H1 (cell line): ENCODE results near the gene PASK. TPM values are rescaled to one million over a fixed set of nuclear protein-coding genes. Genes with fewer than 3 reads are reported as not detected.

ENCODE experiments used
- CTCF ChIA-PET: fragments of 300-600 bp; sonication (Branson Sonifier 250); formaldehyde crosslinking; loops from one replicate; lab custom pipeline; 2021; ENCODE audit not compliant: partially characterized antibody; lab: Charles Lee
- POLR2A ChIA-PET: fragments of 300-600 bp; sonication (Branson Sonifier 250); formaldehyde crosslinking; loops from one replicate; lab custom pipeline; 2021; ENCODE audit warnings: inconsistent platforms; ENCODE audit not compliant: partially characterized antibody; lab: Charles Lee
- DNase-seq, 2 experiments: peaks; one replicate each; pipeline versions ENCODE4 v3.0.0 to v3.0.0-alpha.2; 2010 to 2022; ENCODE audit warnings: low spot score in 2 of 2, low read depth in 1 of 2, mixed read lengths in 1 of 2
- FAIRE-seq: peaks from 2 replicates; lab custom pipeline; 2011; peaks lifted over from hg19 to GRCh38; lab: Jason Lieb, UNC
- H2AFZ ChIP-seq: 2 replicates; pipeline ENCODE4 v1.8.1; 2012; ENCODE audit warnings: low read length, inconsistent platforms
- H2AK5ac ChIP-seq: 2 replicates; pipeline ENCODE4 v1.6.1; 2013; ENCODE audit warnings: low read depth, low read length
- H2BK120ac ChIP-seq: replicated peaks from 2 replicates; pipeline ENCODE3; 2013; ENCODE audit warnings: low read depth, low read length, inconsistent platforms
- H2BK12ac ChIP-seq: 2 replicates; pipeline ENCODE4 v1.6.1; 2013; ENCODE audit warnings: low read depth, low read length
- H2BK15ac ChIP-seq: 2 replicates; pipeline ENCODE4 v1.6.1; 2013; ENCODE audit warnings: low read length
- H2BK20ac ChIP-seq: 2 replicates; pipeline ENCODE4 v1.6.1; 2013; ENCODE audit warnings: low read length
- H2BK5ac ChIP-seq: 2 replicates; pipeline ENCODE4 v1.6.1; 2013; ENCODE audit warnings: low read depth, low read length
- H3K14ac ChIP-seq: 2 replicates; pipeline ENCODE4 v1.6.1; 2013; ENCODE audit warnings: inconsistent platforms; ENCODE audit not compliant: insufficient read length
- H3K18ac ChIP-seq: 2 replicates; pipeline ENCODE4 v1.6.1; 2013; ENCODE audit warnings: low read length; ENCODE audit errors: extremely low read depth
- H3K23ac ChIP-seq: 2 replicates; pipeline ENCODE4 v1.6.1; 2013; ENCODE audit warnings: inconsistent platforms; ENCODE audit not compliant: insufficient read length
- H3K23me2 ChIP-seq: 2 replicates; pipeline ENCODE4 v1.6.1; 2013; ENCODE audit warnings: low read depth, low read length
- H3K27ac ChIP-seq: 2 replicates; pipeline ENCODE4 v1.6.1; 2011; ENCODE audit warnings: low read depth, low read length, inconsistent platforms
- H3K27me3 ChIP-seq, 4 experiments: replicated peaks in 1 of 4; 1 replicate in 1 of 4; 2 replicates in 3 of 4; pipeline versions ENCODE4 v1.6.1 to v1.8.1; 2011 to 2013; ENCODE audit warnings: low read length in 3 of 4, mild to moderate bottlenecking in 3 of 4, inconsistent platforms in 2 of 4, mixed read lengths in 2 of 4, moderate library complexity in 1 of 4; ENCODE audit not compliant: control insufficient read depth in 3 of 4, insufficient read depth in 3 of 4; ENCODE audit errors: extremely low read depth in 1 of 4
- H3K36me3 ChIP-seq, 4 experiments: 2 replicates each; pipeline versions ENCODE4 v1.6.1 to v1.8.1; 2011 to 2013; ENCODE audit warnings: mild to moderate bottlenecking in 4 of 4, low read length in 3 of 4, moderate library complexity in 2 of 4, control low read depth in 1 of 4, inconsistent platforms in 1 of 4; ENCODE audit not compliant: insufficient read depth in 4 of 4, control insufficient read depth in 2 of 4
- H3K4ac ChIP-seq: replicated peaks from 2 replicates; pipeline ENCODE3; 2013; ENCODE audit warnings: low read length, low read depth, mixed read lengths, inconsistent platforms; ENCODE audit not compliant: insufficient read length
- H3K4me1 ChIP-seq, 4 experiments: replicated peaks in 1 of 4; 1 replicate in 1 of 4; 2 replicates in 3 of 4; pipeline versions ENCODE4 v1.6.1 to v1.8.1; 2011 to 2013; ENCODE audit warnings: low read length in 3 of 4, inconsistent platforms in 2 of 4, mixed read lengths in 1 of 4; ENCODE audit not compliant: insufficient read depth in 4 of 4, control insufficient read depth in 3 of 4
- H3K4me2 ChIP-seq, 2 experiments: 2 replicates each; pipeline versions ENCODE4 v1.6.1 to v1.8.1; 2011 to 2013; ENCODE audit warnings: low read depth in 2 of 2, low read length in 2 of 2, control low read depth in 1 of 2, inconsistent platforms in 1 of 2, mild to moderate bottlenecking in 1 of 2; ENCODE audit not compliant: insufficient read depth in 1 of 2
- H3K4me3 ChIP-seq, 4 experiments: fragments of 200-600, 300-600 bp in 1 of 4; sonication (generic), shearing (Covaris generic), sonication (Bioruptor Twin) in 1 of 4; 2 replicates each; pipeline versions ENCODE4 v1.5.1 to v1.8.1; 2011 to 2016; ENCODE audit warnings: low read length in 4 of 4, low read depth in 3 of 4, control low read depth in 2 of 4, inconsistent platforms in 2 of 4, mild to moderate bottlenecking in 2 of 4, mixed read lengths in 1 of 4, moderate library complexity in 1 of 4; ENCODE audit not compliant: insufficient read depth in 2 of 4; ENCODE audit errors: extremely low read depth in 1 of 4
- H3K56ac ChIP-seq: replicated peaks from 2 replicates; pipeline ENCODE3; 2013; ENCODE audit warnings: low read depth, mild to moderate bottlenecking, mixed read lengths, low read length, inconsistent platforms; ENCODE audit not compliant: insufficient read length
- H3K79me1 ChIP-seq: 2 replicates; pipeline ENCODE4 v1.6.1; 2013; ENCODE audit warnings: low read depth, low read length, control low read depth
- H3K79me2 ChIP-seq, 2 experiments: 2 replicates each; pipeline versions ENCODE4 v1.6.1 to v1.8.1; 2012 to 2013; ENCODE audit warnings: low read length in 2 of 2, mild to moderate bottlenecking in 2 of 2, inconsistent platforms in 1 of 2; ENCODE audit not compliant: insufficient read depth in 2 of 2, control insufficient read depth in 1 of 2
- H3K9ac ChIP-seq, 4 experiments: replicated peaks in 1 of 4; 1 replicate in 1 of 4; 2 replicates in 3 of 4; pipeline versions ENCODE4 v1.6.1 to v1.8.1; 2011 to 2013; ENCODE audit warnings: low read depth in 3 of 4, low read length in 3 of 4, control low read depth in 2 of 4, mild to moderate bottlenecking in 2 of 4, moderate library complexity in 2 of 4, inconsistent platforms in 1 of 4; ENCODE audit errors: extremely low read depth in 1 of 4
- H3K9me3 ChIP-seq, 2 experiments: 2 replicates each; pipeline versions ENCODE4 v1.6.1 to v1.8.1; 2012 to 2013; ENCODE audit warnings: mild to moderate bottlenecking in 2 of 2, moderate library complexity in 2 of 2, control low read depth in 1 of 2, inconsistent platforms in 1 of 2, low read depth in 1 of 2, low read length in 1 of 2, mixed read lengths in 1 of 2; ENCODE audit not compliant: insufficient read depth in 2 of 2
- H4K20me1 ChIP-seq, 2 experiments: replicated peaks in 1 of 2; 2 replicates each; pipeline versions ENCODE3 to v1.8.1; 2011 to 2013; ENCODE audit warnings: inconsistent platforms in 2 of 2, low read length in 2 of 2, mild to moderate bottlenecking in 1 of 2; ENCODE audit not compliant: insufficient read depth in 2 of 2, control insufficient read depth in 1 of 2
- H4K5ac ChIP-seq: 2 replicates; pipeline ENCODE4 v1.6.1; 2013; ENCODE audit warnings: low read length, low read depth, mixed read lengths, inconsistent platforms; ENCODE audit not compliant: insufficient read length
- H4K8ac ChIP-seq: 2 replicates; pipeline ENCODE4 v1.8.0; 2013; ENCODE audit warnings: mild to moderate bottlenecking, moderate library complexity, low read length, inconsistent platforms; ENCODE audit not compliant: insufficient read depth; ENCODE audit errors: extremely low read depth
- H4K91ac ChIP-seq: replicated peaks from 2 replicates; pipeline ENCODE3; 2013; ENCODE audit warnings: low read length, mixed read lengths, inconsistent platforms; ENCODE audit not compliant: insufficient read length
- ASH2L ChIP-seq: fragments of 200-600, 300-600 bp; sonication (generic); IDR thresholded peaks from one replicate; pipeline ENCODE4 v1.7.1; 2017; ENCODE audit warnings: low read length
- BRCA1 ChIP-seq: IDR thresholded peaks from 2 replicates; pipeline ENCODE4 v1.6.1; 2012; ENCODE audit warnings: low read depth, low read length, improper control_type of control experiment
- CBX5 ChIP-seq: fragments of 300-800, 300-1000 bp; sonication (generic); IDR thresholded peaks from 2 replicates; pipeline ENCODE4 v1.7.1; 2016; ENCODE audit warnings: antibody characterized with exemption, low read length, low read depth
- CHD2 ChIP-seq: IDR thresholded peaks from 2 replicates; pipeline ENCODE4 v1.6.1; 2012; ENCODE audit warnings: low read length, improper control_type of control experiment
- EGR1 ChIP-seq: IDR thresholded peaks from 2 replicates; pipeline ENCODE4 v1.6.1; 2011; ENCODE audit warnings: low read depth, low read length, borderline replicate concordance
- FOSL1 ChIP-seq: IDR thresholded peaks from 2 replicates; pipeline ENCODE4 v1.6.1; 2011; ENCODE audit warnings: mild to moderate bottlenecking, low read depth, low read length, moderate library complexity; ENCODE audit not compliant: insufficient read depth
- JUND ChIP-seq: IDR thresholded peaks from 2 replicates; pipeline ENCODE4 v1.6.1; 2011; ENCODE audit warnings: mild to moderate bottlenecking, improper control_type of control experiment, low read length
- KDM4A ChIP-seq: IDR thresholded peaks from one replicate; pipeline ENCODE4 v1.7.1; 2012; ENCODE audit warnings: low read depth, mild to moderate bottlenecking, moderate library complexity, low read length, inconsistent platforms; ENCODE audit not compliant: severe bottlenecking
- POLR2A ChIP-seq, 2 experiments: IDR thresholded peaks; 1 replicate in 1 of 2; 2 replicates in 1 of 2; pipeline ENCODE4 v1.6.1; 2011; ENCODE audit warnings: low read depth in 2 of 2, low read length in 2 of 2, mild to moderate bottlenecking in 2 of 2; ENCODE audit errors: control extremely low read depth in 1 of 2
- RAD21 ChIP-seq, 2 experiments: IDR thresholded peaks in 1 of 2; conservative IDR thresholded peaks in 1 of 2; 2 replicates each; pipeline ENCODE4 v1.6.1; 2011; ENCODE audit warnings: low read depth in 2 of 2, low read length in 2 of 2, improper control_type of control experiment in 1 of 2, inconsistent platforms in 1 of 2, mild to moderate bottlenecking in 1 of 2, moderate library complexity in 1 of 2
- RBBP5 ChIP-seq: IDR thresholded peaks from 2 replicates; pipeline ENCODE4 v1.7.1; 2012; ENCODE audit warnings: low read depth, mild to moderate bottlenecking, inconsistent platforms, low read length, moderate library complexity, borderline replicate concordance
- SP2 ChIP-seq: IDR thresholded peaks from 2 replicates; pipeline ENCODE4 v1.6.1; 2012; ENCODE audit warnings: mild to moderate bottlenecking, low read length, inconsistent platforms
- WGBS, 2 experiments: shearing (Covaris generic) in 1 of 2; methylation state at CpG; one replicate each; pipeline versions ENCODE4 v1.1.6 to v1.1.7; 2013 to 2015; ENCODE audit warnings: low lambda C conversion rate in 2 of 2, mixed read lengths in 2 of 2, inconsistent platforms in 1 of 2, low coverage in 1 of 2, missing lambda C conversion rate in 1 of 2; ENCODE audit not compliant: insufficient replicate concordance in 2 of 2, insufficient coverage in 1 of 2, insufficient read length in 1 of 2; ENCODE audit errors: extremely low coverage in 1 of 2, missing lambda C conversion rate in 1 of 2; 5-methylcytosine and 5-hydroxymethylcytosine counted together
- polyA plus RNA-seq, 7 experiments: library from polyadenylated mRNA; depleted of rRNA in 3 of 7; stranded (reverse) in 5 of 7; unstranded in 2 of 7; fragments of >200 nt in 5 of 7; fragments of 200-250 nt in 2 of 7; gene quantifications; 1 replicate in 5 of 7; 2 replicates in 1 of 7; 4 replicates in 1 of 7; pipeline versions ENCODE4 v1.2.1 to v1.2.3, GENCODE V29; 2011 to 2013; ENCODE audit warnings: missing spikeins in 2 of 7, mixed read lengths in 2 of 7
- total RNA-seq: library from RNA; stranded (reverse); fragmentation: NEBNext Ultra II Directional; extraction: Animal tissue kit (Norgen Biotek cat#: 25700); gene quantifications from 2 replicates; pipeline ENCODE4 v1.2.1, GENCODE V29; 2021
- TF ChIP-seq, protein P1 (sequence below): IDR thresholded peaks from 2 replicates; pipeline ENCODE4 v1.6.1; 2012; ENCODE audit warnings: low read length, inconsistent platforms

Gene PASK
- total and polyA plus RNA-seq, 2 of the 8 experiments (the other 6 are each of a cell fraction or from before 2014, with no cell fraction given): 20.5 to 66.1 TPM

DNA sequence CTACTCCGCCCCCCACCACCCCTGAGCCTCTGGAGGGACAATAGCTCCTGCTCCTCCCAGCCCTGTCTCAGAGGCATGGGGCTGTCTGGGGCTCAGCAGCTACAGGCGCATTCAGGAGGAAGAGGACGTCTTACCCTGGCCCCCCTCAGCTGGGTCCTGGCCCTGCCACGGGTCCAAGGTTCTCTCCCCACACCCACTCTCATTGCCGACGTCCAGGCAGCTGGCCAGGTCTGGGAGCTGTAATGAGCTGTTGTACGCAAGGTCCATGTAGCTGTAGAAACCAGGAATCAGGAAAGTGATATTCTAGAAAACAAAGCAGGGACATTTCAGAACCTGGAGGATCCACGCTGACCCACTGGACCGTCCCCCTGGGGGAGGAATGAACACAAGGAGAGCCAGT is 13.5 kb downstream of the PASK start:
- H3K9me3 ChIP-seq: no peaks in the 10 kb centered on the region
- H3K4ac ChIP-seq: no peak overlapping the region
- peaks cover 0 to 9% of the 10 kb centered on the region in 2 experiments for H4K20me1 ChIP-seq
- no peak overlapping the region for H3K9ac ChIP-seq
- no peak overlapping the region for H4K91ac ChIP-seq
- H3K4me3 ChIP-seq: no peak overlapping the region
- no peaks in the 10 kb centered on the region for H3K79me2 ChIP-seq
- no peak for TF ChIP-seq KDM4A
- TF ChIP-seq SP2: no peak
- TF ChIP-seq EGR1: no peak
- TF ChIP-seq JUND: no peak
- no peak for TF ChIP-seq POLR2A (IDR thresholded peaks at IDR 0.05; ENCODE audit: control extremely low read depth in 1 of 2, low read depth in 2 of 2, low read length in 2 of 2)
- no peak for TF ChIP-seq CBX5
- TF ChIP-seq RAD21 (IDR thresholded peaks at IDR 0.05 in 1 of 2, conservative IDR thresholded peaks at IDR 0.05 in 1 of 2; ENCODE audit: low read depth in 2 of 2, low read length in 2 of 2): no peak
- TF ChIP-seq CHD2: no peak
- TF ChIP-seq FOSL1: no peak
- TF ChIP-seq ASH2L: no peak
- TF ChIP-seq, protein P1, sequence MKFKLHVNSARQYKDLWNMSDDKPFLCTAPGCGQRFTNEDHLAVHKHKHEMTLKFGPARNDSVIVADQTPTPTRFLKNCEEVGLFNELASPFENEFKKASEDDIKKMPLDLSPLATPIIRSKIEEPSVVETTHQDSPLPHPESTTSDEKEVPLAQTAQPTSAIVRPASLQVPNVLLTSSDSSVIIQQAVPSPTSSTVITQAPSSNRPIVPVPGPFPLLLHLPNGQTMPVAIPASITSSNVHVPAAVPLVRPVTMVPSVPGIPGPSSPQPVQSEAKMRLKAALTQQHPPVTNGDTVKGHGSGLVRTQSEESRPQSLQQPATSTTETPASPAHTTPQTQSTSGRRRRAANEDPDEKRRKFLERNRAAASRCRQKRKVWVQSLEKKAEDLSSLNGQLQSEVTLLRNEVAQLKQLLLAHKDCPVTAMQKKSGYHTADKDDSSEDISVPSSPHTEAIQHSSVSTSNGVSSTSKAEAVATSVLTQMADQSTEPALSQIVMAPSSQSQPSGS: no peak
- TF ChIP-seq RBBP5: no peak
- TF ChIP-seq BRCA1: no peak
- no peak overlapping the region for H3K27ac ChIP-seq
- H3K18ac ChIP-seq: no peak overlapping the region
- POLR2A ChIA-PET: interaction anchor here (0.6 to 1.3 kb wide), 2 partner anchors 34 to 88 kb away, joined by 3 read pairs; partner anchors contain the start of gene MTERF4
- no peak overlapping the region for H2BK12ac ChIP-seq
- no peaks in the 10 kb centered on the region for H3K4me1 ChIP-seq
- H3K36me3 ChIP-seq: peaks cover 6 to 35% (median 20%) of the 10 kb centered on the region in 4 experiments; a peak in 7 of 8 replicates
- H3K14ac ChIP-seq: no peak overlapping the region
- H2BK20ac ChIP-seq: no peak overlapping the region
- CTCF ChIA-PET: interaction anchor here (1.2 kb wide), 1 partner anchor 81 kb away, joined by 3 read pairs; no protein-coding TSS in a partner anchor
- no peak for FAIRE-seq
- H2BK5ac ChIP-seq: no peak overlapping the region
- H2AK5ac ChIP-seq: no peak overlapping the region
- no peak for DNase-seq
- H4K8ac ChIP-seq: no peak overlapping the region
- WGBS, 2 experiments: 88% methylated on average over 9 of the region's 9 CpGs; no CpG with 5 or more reads in 1 of the 2 experiments
- no peaks in the 10 kb centered on the region for H3K23me2 ChIP-seq
- H2AFZ ChIP-seq: no peak overlapping the region
- no peak overlapping the region for H3K56ac ChIP-seq
- no peak overlapping the region for H2BK15ac ChIP-seq
- H2BK120ac ChIP-seq: no peak overlapping the region
- H3K27me3 ChIP-seq: no peaks in the 10 kb centered on the region
- no peak overlapping the region for H4K5ac ChIP-seq
- no peak overlapping the region for H3K4me2 ChIP-seq
- H3K79me1 ChIP-seq: no peaks in the 10 kb centered on the region; the same call in 1 of the 2 replicates
- no peak overlapping the region for H3K23ac ChIP-seq
